GM12872 (cell line): Measurements from ENCODE around the gene ING1.

Source experiments
- TF ChIP-seq, protein P1 (sequence below): IDR thresholded peaks from 3 replicates; pipeline ENCODE4 v1.5.1; 2011; ENCODE audit warnings: low read depth, mild to moderate bottlenecking, low read length, moderate library complexity; ENCODE audit not compliant: insufficient read depth

ING1 gene

DNA sequence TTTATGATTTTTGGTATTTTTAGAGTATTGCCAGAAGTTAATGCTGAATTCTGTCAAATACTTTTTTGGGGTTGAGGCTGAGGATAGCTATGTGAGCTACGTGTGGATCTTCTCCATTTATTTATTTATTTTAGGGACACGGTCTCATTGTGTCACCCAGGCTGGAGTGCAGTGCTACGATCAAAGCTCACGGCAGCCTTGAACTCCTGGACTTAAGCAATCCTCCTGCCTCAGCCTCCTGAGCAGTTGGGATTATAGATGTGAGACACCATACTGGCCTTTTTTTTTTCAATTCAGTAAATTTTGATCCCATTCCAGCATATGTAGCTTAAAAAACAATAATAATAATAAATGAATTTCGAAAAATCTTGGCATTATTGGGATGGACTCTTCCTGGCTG lies 21.1 kb downstream of the ING1 start:
- TF ChIP-seq, protein P1, sequence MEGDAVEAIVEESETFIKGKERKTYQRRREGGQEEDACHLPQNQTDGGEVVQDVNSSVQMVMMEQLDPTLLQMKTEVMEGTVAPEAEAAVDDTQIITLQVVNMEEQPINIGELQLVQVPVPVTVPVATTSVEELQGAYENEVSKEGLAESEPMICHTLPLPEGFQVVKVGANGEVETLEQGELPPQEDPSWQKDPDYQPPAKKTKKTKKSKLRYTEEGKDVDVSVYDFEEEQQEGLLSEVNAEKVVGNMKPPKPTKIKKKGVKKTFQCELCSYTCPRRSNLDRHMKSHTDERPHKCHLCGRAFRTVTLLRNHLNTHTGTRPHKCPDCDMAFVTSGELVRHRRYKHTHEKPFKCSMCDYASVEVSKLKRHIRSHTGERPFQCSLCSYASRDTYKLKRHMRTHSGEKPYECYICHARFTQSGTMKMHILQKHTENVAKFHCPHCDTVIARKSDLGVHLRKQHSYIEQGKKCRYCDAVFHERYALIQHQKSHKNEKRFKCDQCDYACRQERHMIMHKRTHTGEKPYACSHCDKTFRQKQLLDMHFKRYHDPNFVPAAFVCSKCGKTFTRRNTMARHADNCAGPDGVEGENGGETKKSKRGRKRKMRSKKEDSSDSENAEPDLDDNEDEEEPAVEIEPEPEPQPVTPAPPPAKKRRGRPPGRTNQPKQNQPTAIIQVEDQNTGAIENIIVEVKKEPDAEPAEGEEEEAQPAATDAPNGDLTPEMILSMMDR = no peak

DNA sequence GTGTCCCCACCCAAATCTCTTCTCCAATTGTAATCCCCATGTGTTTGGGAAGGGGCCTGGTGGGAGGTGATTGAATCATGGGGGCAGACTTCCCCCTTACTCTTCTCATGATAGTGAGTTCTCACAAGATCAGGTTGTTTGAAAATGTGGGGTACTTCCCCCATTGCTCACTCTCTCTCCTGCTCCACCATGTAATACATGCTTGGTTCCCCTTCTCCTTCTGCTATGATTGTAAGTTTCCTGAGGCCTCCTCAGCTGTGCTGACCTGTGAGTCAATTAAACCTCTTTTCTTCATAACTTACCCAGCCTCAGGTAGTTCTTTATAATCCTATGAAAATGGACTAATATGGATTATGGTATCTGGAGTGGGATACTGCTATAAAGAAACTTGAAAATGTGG lies 24.1 kb downstream of the ING1 start:
- TF ChIP-seq, protein P1 = no peak

GRCh38 chr13:110743687-110744086 lies 30.2 kb downstream of the ING1 start:
- TF ChIP-seq, protein P1 = no peak

- TF ChIP-seq, protein P1 = no peak
These were observed 32.9 kb downstream of the ING1 start for GRCh38 chr13:110746438-110746837.

GRCh38 chr13:110748271-110748670 lies 34.8 kb downstream of the ING1 start:
- TF ChIP-seq, protein P1 = no peak

DNA sequence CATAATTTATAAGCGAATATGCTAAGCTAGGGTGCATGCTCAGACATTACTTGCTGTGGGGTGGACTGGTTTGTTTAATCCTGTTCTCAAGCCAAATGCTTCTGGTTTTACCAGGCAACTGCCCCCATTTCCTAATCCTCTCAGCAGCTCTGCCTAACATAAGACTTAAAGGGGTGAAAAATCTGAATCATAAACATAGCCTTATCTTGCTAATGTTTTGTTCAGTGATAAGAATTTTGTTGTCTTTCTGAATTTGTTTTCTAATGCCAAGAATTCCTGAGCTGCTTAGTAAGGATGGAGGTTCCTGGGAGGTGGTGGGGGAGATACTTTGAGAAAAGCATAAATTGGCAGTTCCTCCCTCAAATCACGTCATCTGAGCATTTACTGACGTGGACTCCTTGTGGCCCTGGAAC lies 42.7 kb downstream of the ING1 start:
- TF ChIP-seq, protein P1 = no peak

- TF ChIP-seq, protein P1 = no peak
These were observed 43.8 kb downstream of the ING1 start for GRCh38 chr13:110757296-110757695.
